Caco-2 (cell line): ENCODE measurements around the gene RGSL1. TPM values are rescaled to one million over a fixed set of nuclear protein-coding genes. Genes with fewer than 3 reads are reported as not detected.
A peak's percentile ranks its signal among the peaks of the same experiment; 100 is the strongest.
"Not testable (repeated sequence)": the region's sequence is repeated elsewhere in the genome, so short reads cannot be mapped to it uniquely, and the experiment has no call there.

Experiments used
- BruUV-seq: library from RNA; stranded (reverse); fragments of 400-500 nt; replicated peaks from 2 replicates; lab custom pipeline; 2021; lab: Mats Ljungman, UMichigan
- CTCF ChIA-PET: fragments of 300-600 bp; sonication (Branson Sonifier 250); formaldehyde crosslinking; loops from one replicate; lab custom pipeline; 2022; ENCODE audit warnings: antibody characterized with exemption; lab: Charles Lee
- POLR2A ChIA-PET: fragments of 300-600 bp; sonication (Branson Sonifier 250); formaldehyde crosslinking; loops from one replicate; lab custom pipeline; 2022; ENCODE audit warnings: antibody characterized with exemption; lab: Charles Lee
- DNase-seq, 2 experiments: peaks; one replicate each; pipeline versions ENCODE4 v3.0.0 to v3.0.0-alpha.2; 2020 to 2022
- H3K27me3 ChIP-seq: replicated peaks from 2 replicates; pipeline ENCODE4 v1.6.0; 2011; ENCODE audit warnings: low read length; ENCODE audit not compliant: control insufficient read depth, insufficient read depth
- H3K36me3 ChIP-seq: 2 replicates; pipeline ENCODE4 v1.5.1; 2011; ENCODE audit warnings: low read length; ENCODE audit not compliant: control insufficient read depth, insufficient read depth
- H3K4me1 ChIP-seq: fragments of 250-450 bp; sonication (Bioruptor Pico); 2 replicates; pipeline ENCODE4 v1.5.1; 2020; ENCODE audit warnings: mild to moderate bottlenecking
- H3K4me3 ChIP-seq: 2 replicates; pipeline ENCODE4 v1.5.1; 2011; ENCODE audit warnings: low read depth, mild to moderate bottlenecking, control low read depth, low read length
- H3K9me3 ChIP-seq: fragments of 250-450 bp; sonication (Bioruptor Pico); 2 replicates; pipeline ENCODE4 v1.5.1; 2020; ENCODE audit warnings: mild to moderate bottlenecking, moderate library complexity
- H3K27ac Mint-ChIP-seq: one replicate; pipeline ENCODE4 v1.8.0; 2022; ENCODE audit warnings: mixed read lengths; ENCODE audit not compliant: unreplicated experiment
- H3K27me3 Mint-ChIP-seq: one replicate; pipeline ENCODE4 v1.8.0; 2022; ENCODE audit warnings: mixed read lengths; ENCODE audit not compliant: insufficient read depth, unreplicated experiment
- H3K36me3 Mint-ChIP-seq: one replicate; pipeline ENCODE4 v1.8.0; 2022; ENCODE audit warnings: mild to moderate bottlenecking, mixed read lengths; ENCODE audit not compliant: insufficient read depth, unreplicated experiment
- H3K4me1 Mint-ChIP-seq: one replicate; pipeline ENCODE4 v1.8.0; 2022; ENCODE audit warnings: low read depth, mixed read lengths; ENCODE audit not compliant: unreplicated experiment
- H3K4me3 Mint-ChIP-seq: one replicate; pipeline ENCODE4 v1.8.0; 2022; ENCODE audit warnings: mild to moderate bottlenecking, moderate library complexity, mixed read lengths; ENCODE audit not compliant: unreplicated experiment
- H3K9me3 Mint-ChIP-seq: one replicate; pipeline ENCODE4 v1.8.0; 2022; ENCODE audit warnings: mixed read lengths; ENCODE audit not compliant: unreplicated experiment
- intact Hi-C: fragments of 100-400 bp; cut with micrococcal nuclease; formaldehyde crosslinking; loops from one replicate; pipeline ENCODE4 v1.10.0; 2022; ENCODE audit not compliant: unreplicated experiment
- total RNA-seq: library from RNA; stranded (reverse); gene quantifications from 2 replicates; pipeline ENCODE4 v1.2.3, GENCODE V29; 2022
- TF ChIP-seq, protein P1 (sequence below), 2 experiments: fragments of 200-600 bp in 1 of 2; IDR thresholded peaks; 1 replicate in 1 of 2; 2 replicates in 1 of 2; pipeline versions ENCODE4 v1.5.1 to v1.8.0; 2011 to 2022; ENCODE audit warnings: antibody characterized with exemption in 1 of 2, control low read depth in 1 of 2, inconsistent platforms in 1 of 2, low read depth in 1 of 2, low read length in 1 of 2, mild to moderate bottlenecking in 1 of 2, moderate library complexity in 1 of 2; ENCODE audit not compliant: insufficient read depth in 1 of 2, severe bottlenecking in 1 of 2, unreplicated experiment in 1 of 2

RGSL1 gene
- total RNA-seq, 1 experiment from 2014 or later, result not detected

GRCh38 chr1:182446033-182446669 is 3.8 kb upstream of the RGSL1 start:
- Mint-ChIP-seq H3K27me3 (no peaks in the 10 kb centered on the region), H3K4me3 (no peak overlapping the region), H3K9me3 (no peaks in the 10 kb centered on the region), H3K27ac (no peak overlapping the region), H3K36me3 (no peaks in the 10 kb centered on the region), H3K4me1 (no peaks in the 10 kb centered on the region)
- DNase-seq, result peak in 1 of 2 experiments; percentile 53
- H3K4me1 ChIP-seq, result no peaks in the 10 kb centered on the region
- no peaks in the 10 kb centered on the region; the same call in 1 of the 2 replicates for H3K9me3 ChIP-seq
- no TSS peak for BruUV-seq
- TF ChIP-seq, protein P1, sequence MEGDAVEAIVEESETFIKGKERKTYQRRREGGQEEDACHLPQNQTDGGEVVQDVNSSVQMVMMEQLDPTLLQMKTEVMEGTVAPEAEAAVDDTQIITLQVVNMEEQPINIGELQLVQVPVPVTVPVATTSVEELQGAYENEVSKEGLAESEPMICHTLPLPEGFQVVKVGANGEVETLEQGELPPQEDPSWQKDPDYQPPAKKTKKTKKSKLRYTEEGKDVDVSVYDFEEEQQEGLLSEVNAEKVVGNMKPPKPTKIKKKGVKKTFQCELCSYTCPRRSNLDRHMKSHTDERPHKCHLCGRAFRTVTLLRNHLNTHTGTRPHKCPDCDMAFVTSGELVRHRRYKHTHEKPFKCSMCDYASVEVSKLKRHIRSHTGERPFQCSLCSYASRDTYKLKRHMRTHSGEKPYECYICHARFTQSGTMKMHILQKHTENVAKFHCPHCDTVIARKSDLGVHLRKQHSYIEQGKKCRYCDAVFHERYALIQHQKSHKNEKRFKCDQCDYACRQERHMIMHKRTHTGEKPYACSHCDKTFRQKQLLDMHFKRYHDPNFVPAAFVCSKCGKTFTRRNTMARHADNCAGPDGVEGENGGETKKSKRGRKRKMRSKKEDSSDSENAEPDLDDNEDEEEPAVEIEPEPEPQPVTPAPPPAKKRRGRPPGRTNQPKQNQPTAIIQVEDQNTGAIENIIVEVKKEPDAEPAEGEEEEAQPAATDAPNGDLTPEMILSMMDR (IDR thresholded peaks at IDR 0.05; ENCODE audit: insufficient read depth in 1 of 2, low read depth in 1 of 2, low read length in 1 of 2, severe bottlenecking in 1 of 2, unreplicated experiment in 1 of 2), result peak; percentile 62 to 77
- intact Hi-C loops, result loop anchor here (1.0 to 5.0 kb wide), 4 partner anchors 155 to 361 kb away; no protein-coding TSS in a partner anchor
- H3K36me3 ChIP-seq, result no peaks in the 10 kb centered on the region
- H3K4me3 ChIP-seq, result no peak overlapping the region
- ChIA-PET CTCF (no interaction called here), POLR2A (no interaction called here)
- no peaks in the 10 kb centered on the region for H3K27me3 ChIP-seq

GRCh38 chr1:182447124-182447523 is 2.8 kb upstream of the RGSL1 start:
- H3K36me3 Mint-ChIP-seq, H3K4me3 Mint-ChIP-seq, H3K4me3 ChIP-seq, H3K9me3 Mint-ChIP-seq, H3K9me3 ChIP-seq, DNase-seq, H3K36me3 ChIP-seq, H3K27me3 Mint-ChIP-seq, POLR2A ChIA-PET, H3K4me1 ChIP-seq, BruUV-seq, H3K4me1 Mint-ChIP-seq, H3K27ac Mint-ChIP-seq, H3K27me3 ChIP-seq, CTCF ChIA-PET: not testable (repeated sequence)
- intact Hi-C loops, result loop anchor here (5.0 kb wide), 1 partner anchor 360 kb away; no protein-coding TSS in a partner anchor

- Histone ChIP-seq H3K36me3 (no peaks in the 10 kb centered on the region), H3K4me3 (no peak overlapping the region), H3K4me1 (no peaks in the 10 kb centered on the region), H3K27me3 (no peaks in the 10 kb centered on the region), H3K9me3 (no peaks in the 10 kb centered on the region)
- ChIA-PET CTCF (no interaction called here), POLR2A (no interaction called here)
- Mint-ChIP-seq H3K27me3 (peaks cover 5% of the 10 kb centered on the region), H3K4me1 (no peaks in the 10 kb centered on the region), H3K4me3 (no peak overlapping the region), H3K9me3 (no peaks in the 10 kb centered on the region), H3K27ac (no peak overlapping the region), H3K36me3 (no peaks in the 10 kb centered on the region)
- TF ChIP-seq, protein P1 (IDR thresholded peaks at IDR 0.05; ENCODE audit: insufficient read depth in 1 of 2, low read depth in 1 of 2, low read length in 1 of 2, severe bottlenecking in 1 of 2, unreplicated experiment in 1 of 2), result no peak
- no TSS peak for BruUV-seq
- no peak for DNase-seq
- intact Hi-C loops, result loop anchor here (5.0 kb wide), 1 partner anchor 360 kb away; no protein-coding TSS in a partner anchor
Measured at GRCh38 chr1:182447660-182448059, 2.3 kb upstream of the RGSL1 start.
